MM.1S (cell line): ENCODE results near the gene CFAP57.

Experiments
- DNase-seq: peaks from one replicate; pipeline ENCODE4 v3.0.0-alpha.2; 2015
- H2AFZ ChIP-seq: fragments of 300-600 bp; sonication (generic); 2 replicates; pipeline ENCODE4 v1.6.0; 2016; ENCODE audit warnings: antibody characterized with exemption, low read length
- H3F3A ChIP-seq: fragments of 300-600 bp; sonication (generic); 2 replicates; pipeline ENCODE4 v1.6.1; 2016; ENCODE audit warnings: mild to moderate bottlenecking, antibody characterized with exemption, low read length, moderate library complexity, mixed read lengths; ENCODE audit not compliant: insufficient read depth
- H3K27ac ChIP-seq: fragments of 300-600 bp; sonication (generic); 2 replicates; pipeline ENCODE4 v1.5.1; 2016; ENCODE audit warnings: mild to moderate bottlenecking, low read length
- H3K27me3 ChIP-seq: fragments of 300-600 bp; sonication (generic); replicated peaks from 2 replicates; pipeline ENCODE4 v1.6.0; 2016; ENCODE audit warnings: low read length; ENCODE audit not compliant: insufficient read depth
- H3K36me3 ChIP-seq: fragments of 300-600 bp; sonication (generic); replicated peaks from 2 replicates; pipeline ENCODE4 v1.6.1; 2016; ENCODE audit warnings: mild to moderate bottlenecking, low read length, mixed read lengths; ENCODE audit not compliant: insufficient read depth
- H3K4me1 ChIP-seq: fragments of 300-600 bp; sonication (generic); 2 replicates; pipeline ENCODE4 v1.6.1; 2016; ENCODE audit warnings: low read length, mixed read lengths
- H3K4me2 ChIP-seq: fragments of 300-600 bp; sonication (generic); 2 replicates; pipeline ENCODE4 v1.6.0; 2016; ENCODE audit warnings: low read depth, low read length
- H3K4me3 ChIP-seq: fragments of 300-600 bp; sonication (generic); 2 replicates; pipeline ENCODE4 v1.5.1; 2016; ENCODE audit warnings: low read length, mixed read lengths
- H3K79me2 ChIP-seq: fragments of 300-600 bp; sonication (generic); 2 replicates; pipeline ENCODE4 v1.6.1; 2016; ENCODE audit warnings: mixed run types, low read length, mixed read lengths
- H3K9ac ChIP-seq: fragments of 300-600 bp; sonication (generic); 2 replicates; pipeline ENCODE4 v1.6.1; 2016; ENCODE audit warnings: low read length, mixed read lengths
- H3K9me2 ChIP-seq: fragments of 300-600 bp; sonication (generic); replicated peaks from 2 replicates; pipeline ENCODE4 v1.6.1; 2016; ENCODE audit warnings: mild to moderate bottlenecking, low read length, mixed read lengths; ENCODE audit not compliant: insufficient read depth
- H3K9me3 ChIP-seq: fragments of 300-600 bp; sonication (generic); replicated peaks from 2 replicates; pipeline ENCODE4 v1.6.1; 2016; ENCODE audit warnings: mild to moderate bottlenecking, low read length, mixed read lengths; ENCODE audit not compliant: insufficient read depth
- H4K20me1 ChIP-seq: fragments of 300-600 bp; sonication (generic); 2 replicates; pipeline ENCODE4 v1.6.1; 2016; ENCODE audit warnings: mild to moderate bottlenecking, low read length, moderate library complexity, mixed read lengths; ENCODE audit not compliant: insufficient read depth
- EZH2 ChIP-seq: fragments of 300-600 bp; sonication (generic); optimal IDR thresholded peaks from 2 replicates; pipeline ENCODE3; 2017; ENCODE audit warnings: low read depth, mild to moderate bottlenecking, antibody characterized with exemption, low read length, mixed read lengths
- EZH2phosphoT487 ChIP-seq: fragments of 300-600 bp; sonication (generic); IDR thresholded peaks from 2 replicates; pipeline ENCODE4 v1.6.1; 2018; ENCODE audit warnings: antibody characterized with exemption, low read length
- TF ChIP-seq, protein P1 (sequence below): fragments of 300-600 bp; sonication (generic); IDR thresholded peaks from 2 replicates; pipeline ENCODE4 v1.5.1; 2016; ENCODE audit warnings: antibody characterized with exemption, low read length, mixed read lengths

The CFAP57 gene

DNA sequence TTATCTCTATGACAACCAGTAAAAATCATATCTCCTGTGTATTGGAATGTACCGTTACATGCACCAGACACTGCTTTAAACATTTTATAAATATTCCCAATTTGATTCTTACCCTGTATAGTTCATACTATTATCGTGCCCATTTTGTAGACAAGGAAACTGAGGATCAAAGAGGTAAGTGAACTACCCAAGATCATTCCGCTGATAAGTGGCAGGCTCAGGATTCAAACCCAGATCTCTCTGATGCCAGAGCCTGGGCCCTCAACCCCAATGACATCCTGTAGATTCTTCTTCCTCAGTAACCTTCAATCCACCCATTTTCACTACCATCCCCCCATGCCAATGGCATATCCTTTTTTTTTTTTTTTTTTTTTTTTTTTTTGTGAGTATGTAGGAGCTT lies 12.3 kb downstream of the CFAP57 start:
- TF ChIP-seq, protein P1, sequence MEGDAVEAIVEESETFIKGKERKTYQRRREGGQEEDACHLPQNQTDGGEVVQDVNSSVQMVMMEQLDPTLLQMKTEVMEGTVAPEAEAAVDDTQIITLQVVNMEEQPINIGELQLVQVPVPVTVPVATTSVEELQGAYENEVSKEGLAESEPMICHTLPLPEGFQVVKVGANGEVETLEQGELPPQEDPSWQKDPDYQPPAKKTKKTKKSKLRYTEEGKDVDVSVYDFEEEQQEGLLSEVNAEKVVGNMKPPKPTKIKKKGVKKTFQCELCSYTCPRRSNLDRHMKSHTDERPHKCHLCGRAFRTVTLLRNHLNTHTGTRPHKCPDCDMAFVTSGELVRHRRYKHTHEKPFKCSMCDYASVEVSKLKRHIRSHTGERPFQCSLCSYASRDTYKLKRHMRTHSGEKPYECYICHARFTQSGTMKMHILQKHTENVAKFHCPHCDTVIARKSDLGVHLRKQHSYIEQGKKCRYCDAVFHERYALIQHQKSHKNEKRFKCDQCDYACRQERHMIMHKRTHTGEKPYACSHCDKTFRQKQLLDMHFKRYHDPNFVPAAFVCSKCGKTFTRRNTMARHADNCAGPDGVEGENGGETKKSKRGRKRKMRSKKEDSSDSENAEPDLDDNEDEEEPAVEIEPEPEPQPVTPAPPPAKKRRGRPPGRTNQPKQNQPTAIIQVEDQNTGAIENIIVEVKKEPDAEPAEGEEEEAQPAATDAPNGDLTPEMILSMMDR = no peak
- H3K4me1 ChIP-seq = no peaks in the 10 kb centered on the region

GRCh38 chr1:43184995-43185394 lies 12.9 kb downstream of the CFAP57 start:
- no peaks in the 10 kb centered on the region for H4K20me1 ChIP-seq
- H3K9ac ChIP-seq = no peak overlapping the region
- H3K36me3 ChIP-seq = no peaks in the 10 kb centered on the region
- no peaks in the 10 kb centered on the region for H3F3A ChIP-seq
- H3K4me2 ChIP-seq = no peak overlapping the region
- H3K27me3 ChIP-seq = no peaks in the 10 kb centered on the region
- H3K4me1 ChIP-seq = no peaks in the 10 kb centered on the region
- H2AFZ ChIP-seq = no peak overlapping the region
- no peaks in the 10 kb centered on the region for H3K9me3 ChIP-seq
- H3K79me2 ChIP-seq = no peaks in the 10 kb centered on the region
- DNase-seq = no peak
- H3K27ac ChIP-seq = no peak overlapping the region
- no peak overlapping the region for H3K4me3 ChIP-seq
- no peaks in the 10 kb centered on the region for H3K9me2 ChIP-seq
- TF ChIP-seq EZH2 (no peak), EZH2phosphoT487 (no peak)
- TF ChIP-seq, protein P1 = no peak

More for the DNA sequence above, 12.3 kb downstream of the CFAP57 start:
- H3K9ac ChIP-seq = no peak overlapping the region
- H3K27ac ChIP-seq = no peak overlapping the region
- H4K20me1 ChIP-seq = no peaks in the 10 kb centered on the region
- no peaks in the 10 kb centered on the region for H3K27me3 ChIP-seq
- H3K79me2 ChIP-seq = no peaks in the 10 kb centered on the region
- no peaks in the 10 kb centered on the region for H3F3A ChIP-seq
- no peak overlapping the region for H3K4me2 ChIP-seq
- H2AFZ ChIP-seq = no peak overlapping the region
- no peaks in the 10 kb centered on the region for H3K9me2 ChIP-seq
- no peaks in the 10 kb centered on the region for H3K36me3 ChIP-seq
- no peak overlapping the region for H3K4me3 ChIP-seq
- DNase-seq = no peak
- H3K9me3 ChIP-seq = no peaks in the 10 kb centered on the region

DNA sequence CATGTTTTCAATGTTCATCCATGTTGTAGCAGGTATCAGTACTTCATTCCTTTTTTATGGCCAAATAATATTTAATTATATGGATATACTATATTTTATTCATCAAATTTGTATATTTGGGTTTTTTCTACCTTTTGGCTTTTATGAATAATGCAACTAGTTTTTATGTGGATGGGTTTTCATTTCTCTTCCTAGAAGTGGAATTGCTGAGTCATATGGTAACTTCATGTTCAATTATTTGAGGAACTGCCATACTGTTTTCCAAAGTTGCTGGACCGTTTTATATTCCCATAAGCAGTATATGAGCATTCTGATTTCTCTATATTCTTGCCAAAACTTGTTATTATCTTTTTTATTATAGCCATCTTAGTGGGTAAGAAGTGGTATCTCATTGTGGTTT lies 16.0 kb downstream of the CFAP57 start:
- Histone ChIP-seq H3K4me3 (no peak overlapping the region), H3K9me2 (no peaks in the 10 kb centered on the region), H3K27me3 (no peaks in the 10 kb centered on the region), H3K9ac (no peak overlapping the region), H3K9me3 (no peaks in the 10 kb centered on the region), H4K20me1 (no peaks in the 10 kb centered on the region), H3K36me3 (no peaks in the 10 kb centered on the region), H3K79me2 (no peaks in the 10 kb centered on the region), H3K4me1 (no peaks in the 10 kb centered on the region), H3K4me2 (no peak overlapping the region), H2AFZ (no peak overlapping the region), H3F3A (no peaks in the 10 kb centered on the region), H3K27ac (no peak overlapping the region)
- TF ChIP-seq, protein P1 = no peak
- no peak for TF ChIP-seq EZH2phosphoT487
- no peak for TF ChIP-seq EZH2
- no peak for DNase-seq

DNA sequence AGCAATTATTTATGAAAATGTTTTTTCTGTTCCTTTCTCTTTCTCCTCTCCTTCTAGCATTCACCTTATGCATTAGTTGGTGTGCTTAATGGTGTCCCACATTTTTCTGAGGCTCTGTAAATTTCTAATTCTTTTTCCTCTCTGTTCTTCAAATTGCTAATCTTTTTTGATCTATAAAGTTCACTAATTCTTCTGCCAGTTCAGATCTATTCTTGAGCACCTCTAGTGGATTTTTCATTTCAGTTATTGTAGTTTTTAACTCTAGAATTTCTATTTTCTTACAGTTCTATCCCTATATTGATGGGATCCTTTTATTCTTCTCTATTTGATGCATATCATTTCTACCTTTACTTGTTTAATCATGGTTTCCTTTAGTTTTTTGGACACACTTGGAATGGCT lies 22.4 kb downstream of the CFAP57 start:
- Histone ChIP-seq H3K9ac (no peak overlapping the region), H2AFZ (no peak overlapping the region), H3K4me3 (no peak overlapping the region), H3K79me2 (no peaks in the 10 kb centered on the region), H3K27ac (no peak overlapping the region), H3K4me2 (no peak overlapping the region), H3K36me3 (no peaks in the 10 kb centered on the region), H3K4me1 (peaks cover 9% of the 10 kb centered on the region; the same call in 1 of the 2 replicates), H4K20me1 (no peaks in the 10 kb centered on the region), H3K9me3 (no peaks in the 10 kb centered on the region), H3K9me2 (no peaks in the 10 kb centered on the region), H3K27me3 (no peaks in the 10 kb centered on the region), H3F3A (no peaks in the 10 kb centered on the region)
- DNase-seq = no peak
- TF ChIP-seq EZH2 = no peak
- no peak for TF ChIP-seq EZH2phosphoT487
- TF ChIP-seq, protein P1 = no peak
